DMS153 treated with DMSO at 0.1 percent for 48 hours (cell line): ENCODE results near the gene REG1B.

Source experiments
- DNase-seq: peaks from one replicate; lab custom pipeline; 2025; ENCODE audit not compliant: unreplicated experiment; lab: John Stamatoyannopoulos, UW

The REG1B gene

GRCh38 chr2:79087785-79088364 is at the start of gene REG1B:
Gene REG1B (minus strand): TSS chr2:79087993. CDS start chr2:79087612, 381 bp downstream.
- no peak for DNase-seq

- DNase-seq: no peak
Measured at GRCh38 chr2:79131687-79132086, 43.9 kb upstream of the REG1B start.

GRCh38 chr2:79129804-79130203 is 42.0 kb upstream of the REG1B start:
- no peak for DNase-seq

- no peak for DNase-seq
Measured at GRCh38 chr2:79129260-79129659, 41.5 kb upstream of the REG1B start.

- no peak for DNase-seq
Measured at GRCh38 chr2:79128406-79128805, 40.6 kb upstream of the REG1B start.

- DNase-seq: no peak
Measured at GRCh38 chr2:79125721-79125985, 37.9 kb upstream of the REG1B start.

GRCh38 chr2:79124907-79125720 is 37.3 kb upstream of the REG1B start:
- DNase-seq: no peak

GRCh38 chr2:79122676-79123075 is 34.9 kb upstream of the REG1B start:
- DNase-seq: no peak

- DNase-seq: no peak
Measured at GRCh38 chr2:79120194-79120713, 32.5 kb upstream of the REG1B start, which contains the start of gene REG1A. Gene REG1A (plus strand): TSS chr2:79120488. CDS start chr2:79120862, 374 bp downstream.

GRCh38 chr2:79116997-79117928 is 29.5 kb upstream of the REG1B start:
- no peak for DNase-seq

GRCh38 chr2:79114797-79115494 is 27.2 kb upstream of the REG1B start:
- no peak for DNase-seq

GRCh38 chr2:79112269-79112668 is 24.5 kb upstream of the REG1B start:
- no peak for DNase-seq

- DNase-seq: no peak
Measured at GRCh38 chr2:79105259-79105658, 17.5 kb upstream of the REG1B start.

- DNase-seq: no peak
Measured at GRCh38 chr2:79103214-79103613, 15.4 kb upstream of the REG1B start.

GRCh38 chr2:79101024-79101423 is 13.2 kb upstream of the REG1B start:
- no peak for DNase-seq

- DNase-seq: no peak
Measured at GRCh38 chr2:79100285-79100684, 12.5 kb upstream of the REG1B start.

- DNase-seq: no peak
Measured at GRCh38 chr2:79099140-79099686, 11.4 kb upstream of the REG1B start.

- DNase-seq: no peak
Measured at GRCh38 chr2:79097843-79098242, 10.1 kb upstream of the REG1B start.

GRCh38 chr2:79090693-79091092 is 2.9 kb upstream of the REG1B start:
- DNase-seq: no peak

- DNase-seq: no peak
Measured at GRCh38 chr2:79086255-79086654, 1.5 kb downstream of the REG1B start.

GRCh38 chr2:79085382-79085781 is 2.4 kb downstream of the REG1B start:
- DNase-seq: no peak
